ENCODE results near the gene LSP1. TPM values are rescaled to one million over a fixed set of nuclear protein-coding genes. Genes with fewer than 3 reads are reported as not detected.

The LSP1 gene
- total RNA-seq, 2 donors from 2014 or later: 328 to 423 TPM

DNA sequence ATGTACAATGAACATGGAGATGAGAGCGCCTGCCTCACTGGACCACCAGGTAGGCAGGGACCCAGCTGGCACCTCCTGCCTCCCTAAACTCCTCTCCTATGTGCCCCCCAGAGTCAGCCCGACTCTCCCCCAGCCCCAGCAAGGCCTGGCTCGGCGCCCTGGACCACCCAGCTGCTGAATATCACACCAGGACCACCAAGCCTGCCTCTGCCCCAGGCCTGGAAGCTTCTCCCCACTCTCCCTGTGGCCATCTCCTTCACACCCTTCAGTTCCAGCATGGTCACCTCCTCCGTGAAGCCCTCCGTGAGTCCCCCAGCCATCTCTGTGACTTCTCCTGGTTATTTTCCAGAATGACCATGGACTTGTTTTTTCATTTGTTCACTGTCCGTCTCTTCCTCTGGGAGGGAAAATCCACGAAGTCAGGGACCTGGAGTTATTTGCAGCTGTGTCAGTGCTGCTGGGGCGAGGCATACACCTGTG lies 6.4 kb upstream of the LSP1 start:
- no peaks in the 10 kb centered on the region for H3K9me3 Mint-ChIP-seq
- no peak for ATAC-seq (replicated peaks)
- peak overlapping the region; percentile 78 for H3K27ac Mint-ChIP-seq
- peaks cover 22% of the 10 kb centered on the region for H3K4me1 Mint-ChIP-seq
- H3K4me3 Mint-ChIP-seq: no peak overlapping the region
- H3K36me3 Mint-ChIP-seq (ENCODE audit: low read depth): no peaks in the 10 kb centered on the region
- no peaks in the 10 kb centered on the region for H3K27me3 Mint-ChIP-seq

DNA sequence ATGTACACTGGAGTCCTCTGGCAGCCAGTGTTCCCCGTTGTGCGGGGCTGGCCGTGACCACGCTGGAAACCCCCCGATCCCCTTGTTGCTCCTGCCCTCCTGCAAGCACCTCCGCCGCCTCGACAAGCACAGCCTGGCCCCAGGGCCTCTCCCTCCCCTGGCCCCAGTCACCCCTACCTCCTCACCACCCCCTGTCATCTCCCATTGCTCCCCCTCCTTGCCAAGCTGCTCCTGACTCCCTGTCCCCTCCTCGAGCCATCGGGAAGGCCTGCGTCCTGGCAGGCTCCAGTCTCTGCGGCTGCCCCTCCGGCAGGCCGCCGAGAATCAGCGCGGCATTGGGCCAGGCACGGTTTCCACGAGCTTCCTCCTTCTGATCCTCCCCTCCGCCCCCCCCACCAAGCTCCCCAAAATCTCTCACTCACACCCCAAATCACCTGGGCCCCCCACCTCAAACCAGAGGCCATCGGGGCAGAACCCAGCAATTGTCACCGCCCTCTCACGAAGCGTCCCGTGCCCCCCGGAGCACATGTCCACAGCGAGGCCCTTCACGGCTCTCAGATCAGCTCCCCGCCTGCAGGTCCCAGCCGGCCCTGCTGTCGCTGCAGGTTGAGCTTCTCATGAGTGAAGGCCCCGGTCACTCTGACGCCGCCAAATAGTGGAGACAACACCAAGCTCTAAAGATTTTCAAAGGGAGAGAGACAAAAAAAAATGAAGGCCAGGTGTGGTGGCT lies 5.7 kb upstream of the LSP1 start:
- peak overlapping the region; percentile 78 for H3K27ac Mint-ChIP-seq

DNA sequence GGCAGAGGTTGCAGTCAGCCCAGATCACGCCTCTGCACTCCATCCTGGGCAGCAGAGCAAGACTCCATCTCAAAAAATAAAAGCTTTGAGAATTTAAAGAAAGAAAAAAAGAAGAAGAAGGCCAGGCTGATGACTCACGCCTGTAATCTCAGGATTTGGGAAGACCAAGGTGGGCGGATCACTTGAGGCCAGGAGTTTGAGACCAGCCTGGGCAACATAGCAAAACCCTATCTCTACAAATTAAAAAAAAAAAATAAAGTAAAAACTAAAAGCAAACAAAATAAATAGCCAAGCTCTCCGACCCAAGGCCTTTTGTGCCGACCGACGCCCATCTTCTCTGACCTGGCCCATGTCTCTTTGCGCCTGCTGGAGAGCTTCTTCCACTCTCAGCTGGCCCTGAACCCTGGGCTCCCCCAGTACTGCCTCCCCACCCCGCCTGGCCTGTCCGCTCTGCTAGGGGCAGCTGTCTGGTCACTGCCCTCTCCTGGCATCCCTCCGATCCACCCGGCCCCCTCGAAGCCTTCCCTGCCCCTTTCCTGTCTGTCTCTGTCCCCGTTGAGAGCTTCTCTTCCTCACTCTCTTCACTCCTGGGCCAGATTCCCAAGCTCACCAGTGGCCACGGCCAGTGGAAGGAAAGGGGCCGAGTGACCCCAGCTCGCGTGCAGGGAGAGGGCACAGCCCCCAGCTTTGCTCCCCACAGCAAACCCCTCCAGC lies 4.8 kb upstream of the LSP1 start:
- Mint-ChIP-seq H3K27me3 (no peaks in the 10 kb centered on the region), H3K27ac (peak overlapping the region; percentile 70), H3K4me3 (no peak overlapping the region), H3K36me3 (ENCODE audit: low read depth) (peaks cover 6% of the 10 kb centered on the region), H3K4me1 (peaks cover 32% of the 10 kb centered on the region), H3K9me3 (no peaks in the 10 kb centered on the region)
- no peak for ATAC-seq (replicated peaks)

More for the DNA sequence above, 5.7 kb upstream of the LSP1 start:
- Mint-ChIP-seq H3K9me3 (no peaks in the 10 kb centered on the region), H3K4me3 (no peak overlapping the region), H3K27me3 (no peaks in the 10 kb centered on the region), H3K36me3 (ENCODE audit: low read depth) (no peaks in the 10 kb centered on the region), H3K4me1 (peaks cover 24% of the 10 kb centered on the region)
- no peak for ATAC-seq (replicated peaks)

DNA sequence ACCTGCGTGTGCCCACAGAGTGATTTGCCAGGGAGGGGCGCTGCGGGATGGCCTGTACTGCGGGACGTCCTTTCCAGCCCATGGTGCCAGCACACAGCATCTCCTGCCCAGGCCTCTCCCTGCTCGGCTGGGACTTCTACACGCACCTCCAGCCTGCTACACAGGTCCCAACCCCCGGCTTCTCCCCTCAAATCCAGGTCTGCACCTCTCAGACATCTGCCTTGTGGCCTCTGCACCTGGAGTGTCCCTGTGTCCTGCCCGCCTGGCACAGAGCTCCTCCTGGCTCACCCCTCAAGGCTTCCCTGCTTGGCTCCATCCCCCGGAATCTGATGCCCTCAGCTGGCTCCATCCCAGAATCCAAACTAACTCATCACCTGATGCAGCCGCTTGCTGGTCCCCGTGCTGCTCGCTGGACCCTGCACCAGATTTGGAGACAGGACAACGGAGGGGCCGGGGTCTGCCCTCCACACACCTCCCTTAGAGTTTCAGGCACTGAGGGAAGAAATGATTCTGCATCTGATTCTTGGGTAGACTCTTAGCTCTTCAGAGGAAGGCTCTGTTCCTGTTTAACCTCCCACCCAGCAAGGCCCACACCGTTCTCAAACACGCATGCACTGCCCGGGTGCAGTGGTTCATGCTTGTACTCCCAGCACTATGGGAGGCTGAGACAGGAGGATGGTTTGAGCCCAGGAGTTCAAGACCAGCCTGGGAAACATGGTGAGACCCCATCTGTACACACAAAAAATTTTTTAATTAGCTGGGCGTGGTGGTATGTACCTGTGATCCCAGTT lies 4.0 kb upstream of the LSP1 start:
- Mint-ChIP-seq H3K27ac (peak overlapping the region; percentile 100), H3K27me3 (no peaks in the 10 kb centered on the region), H3K9me3 (no peaks in the 10 kb centered on the region), H3K4me1 (peaks cover 24% of the 10 kb centered on the region), H3K4me3 (peak overlapping the region; percentile 99), H3K36me3 (ENCODE audit: low read depth) (peaks cover 13% of the 10 kb centered on the region)
- ATAC-seq (replicated peaks): no peak

DNA sequence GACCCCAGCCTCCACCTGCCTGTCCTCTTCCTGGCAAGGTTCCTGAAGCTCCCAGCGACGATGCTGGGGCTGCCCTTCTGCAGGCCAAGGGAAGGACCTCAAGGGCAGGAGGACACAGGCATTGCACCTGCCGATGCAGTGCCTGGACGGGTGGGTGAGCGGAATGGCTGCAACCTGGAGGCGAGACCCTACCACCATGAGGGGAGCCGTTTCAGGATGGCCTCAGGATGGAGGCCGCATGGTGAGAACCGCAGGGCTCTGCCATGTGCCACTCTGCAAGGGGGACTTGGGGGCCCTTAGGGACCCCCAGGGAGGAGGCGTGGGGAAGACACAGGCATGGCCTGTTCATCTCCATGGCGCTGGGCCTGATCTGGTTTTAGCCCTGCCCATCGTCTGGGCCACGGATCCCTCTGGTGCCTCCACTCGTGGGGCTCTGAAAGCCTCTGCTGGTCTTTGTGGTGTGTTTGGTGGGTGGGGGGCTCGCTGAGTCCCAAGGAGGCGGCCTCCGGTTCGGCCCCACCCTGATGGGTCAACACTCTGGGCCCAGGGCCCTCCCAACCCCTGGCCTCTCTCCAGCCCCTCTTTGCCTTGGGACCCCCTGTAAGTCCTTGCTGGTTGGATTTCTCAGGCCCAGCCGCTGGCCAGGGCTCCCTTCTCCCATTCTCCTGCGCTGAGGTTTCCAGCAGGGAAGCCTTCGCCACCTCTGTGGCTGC lies 1.3 kb upstream of the LSP1 start:
- Mint-ChIP-seq H3K27me3 (no peaks in the 10 kb centered on the region), H3K36me3 (ENCODE audit: low read depth) (peaks cover 29% of the 10 kb centered on the region), H3K9me3 (no peaks in the 10 kb centered on the region), H3K27ac (peak overlapping the region; percentile 100), H3K4me1 (peaks cover 10% of the 10 kb centered on the region), H3K4me3 (peak overlapping the region; percentile 99)
- ATAC-seq (replicated peaks): no peak

DNA sequence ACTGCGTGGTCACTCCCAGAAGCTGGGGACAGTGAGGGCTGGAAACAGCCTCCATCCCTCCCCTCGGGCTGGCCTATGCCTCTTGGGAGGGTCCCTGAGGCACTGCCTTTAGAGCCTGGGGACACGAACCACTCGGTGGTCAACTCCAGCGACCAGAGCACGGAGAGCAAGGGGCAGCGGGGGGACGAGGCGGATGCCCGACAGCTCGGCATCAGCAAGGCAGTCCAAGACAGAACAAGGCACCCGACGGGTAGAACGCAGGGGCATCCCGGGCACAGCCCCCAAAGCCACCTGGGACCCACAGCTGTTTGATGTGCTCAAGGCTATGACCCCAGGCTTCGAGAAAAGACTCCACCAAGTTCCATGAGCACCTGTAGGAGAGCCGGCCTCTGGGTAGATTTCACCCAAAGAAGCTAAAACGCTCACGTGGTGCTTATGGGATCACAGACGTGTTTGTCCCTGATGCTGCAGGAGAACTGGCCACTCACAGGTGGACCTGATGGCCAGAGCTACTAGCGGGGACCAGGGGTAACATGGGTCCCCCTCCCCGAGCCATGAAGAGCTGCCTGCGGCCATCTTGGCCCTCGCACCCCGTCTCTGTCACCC lies 510 bp upstream of the LSP1 start:
- no peaks in the 10 kb centered on the region for H3K9me3 Mint-ChIP-seq
- peak overlapping the region; percentile 99 for H3K4me3 Mint-ChIP-seq
- H3K27me3 Mint-ChIP-seq: no peaks in the 10 kb centered on the region
- peaks cover 10% of the 10 kb centered on the region for H3K4me1 Mint-ChIP-seq
- ATAC-seq (replicated peaks): no peak
- peak overlapping the region; percentile 100 for H3K27ac Mint-ChIP-seq
- peaks cover 34% of the 10 kb centered on the region for H3K36me3 Mint-ChIP-seq (ENCODE audit: low read depth)

DNA sequence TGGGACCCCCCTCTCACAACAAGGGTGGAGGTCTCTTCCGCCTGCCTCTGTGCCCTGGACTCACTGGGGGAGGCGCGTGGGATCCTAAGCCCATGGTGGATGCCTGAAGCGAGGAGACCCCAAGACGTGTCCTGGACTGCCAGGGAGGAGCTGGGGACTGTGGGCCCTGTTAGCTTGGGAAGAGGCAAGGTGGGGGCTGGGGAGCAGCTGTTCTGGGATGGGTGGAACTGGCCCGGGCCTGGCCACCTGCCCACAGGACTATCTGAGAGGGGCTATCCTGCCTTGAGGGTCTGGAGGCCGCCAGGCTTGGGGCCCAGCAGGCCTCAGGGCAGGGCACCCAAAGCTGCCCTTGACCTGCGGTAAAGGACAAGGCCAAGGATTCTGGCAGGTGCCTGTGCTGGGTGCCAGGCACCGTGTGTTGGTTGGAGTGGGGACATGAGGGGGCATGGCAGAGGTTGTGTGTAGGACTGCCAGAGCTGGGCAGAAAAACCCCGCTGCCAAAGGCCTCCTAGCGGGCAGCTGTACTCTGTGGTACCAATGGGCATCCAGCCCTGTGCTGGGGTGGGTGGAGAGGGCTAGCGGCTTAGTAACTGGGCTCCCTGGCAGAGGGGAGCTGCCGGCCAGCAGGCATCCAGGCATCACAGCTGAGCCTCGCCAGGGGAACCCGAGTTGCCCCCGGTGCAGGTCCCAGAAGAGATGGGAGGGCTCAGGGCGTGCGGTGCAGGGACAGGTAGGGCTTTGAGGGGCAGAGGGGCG lies 670 bp downstream of the LSP1 start:
- H3K27ac Mint-ChIP-seq: peak overlapping the region; percentile 100
- no peaks in the 10 kb centered on the region for H3K27me3 Mint-ChIP-seq
- ATAC-seq (replicated peaks): no peak
- peaks cover 45% of the 10 kb centered on the region for H3K36me3 Mint-ChIP-seq (ENCODE audit: low read depth)
- H3K4me3 Mint-ChIP-seq: peak overlapping the region; percentile 99
- peaks cover 10% of the 10 kb centered on the region for H3K4me1 Mint-ChIP-seq
- H3K9me3 Mint-ChIP-seq: no peaks in the 10 kb centered on the region

DNA sequence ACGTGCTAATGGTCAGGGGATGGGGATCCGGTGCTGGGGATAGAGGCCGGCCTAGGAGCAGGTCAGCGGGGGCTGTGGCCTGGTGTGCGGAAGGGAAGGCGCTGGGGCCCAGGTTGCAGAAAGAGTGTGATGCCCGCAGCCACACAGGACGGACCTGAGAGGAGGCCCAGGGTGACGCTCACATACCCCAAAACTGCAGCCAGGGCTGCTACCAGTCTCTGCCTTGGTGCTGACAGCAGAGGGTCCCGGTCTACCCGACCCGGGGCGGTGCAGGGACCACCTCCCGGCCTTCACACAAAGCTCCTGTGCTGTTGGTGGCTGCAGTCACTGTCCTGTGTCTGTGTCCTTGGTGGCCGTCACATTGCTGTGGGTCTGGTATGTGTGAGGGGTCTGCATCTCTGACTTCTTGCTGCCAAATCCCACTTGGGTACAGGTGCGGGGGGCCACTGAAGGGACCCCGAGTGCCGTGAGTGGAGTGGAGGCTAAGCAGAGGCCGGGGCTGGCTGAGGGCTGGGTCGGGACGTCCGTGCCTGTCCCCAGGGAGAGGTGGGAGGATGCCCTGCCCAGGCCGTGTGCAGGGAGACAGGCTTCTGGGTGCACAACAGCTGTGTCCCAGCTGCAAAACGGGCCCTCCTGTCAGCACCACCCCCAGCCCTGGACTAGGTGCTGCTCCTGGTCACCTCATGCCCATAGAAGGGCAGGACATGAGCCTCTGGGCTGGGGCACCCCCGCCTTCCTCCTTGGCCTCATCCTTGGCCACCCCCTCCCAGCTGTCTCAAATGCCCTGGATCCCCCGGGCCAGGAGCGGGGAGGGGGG lies 1.5 kb downstream of the LSP1 start:
- Mint-ChIP-seq H3K9me3 (no peaks in the 10 kb centered on the region), H3K27ac (peak overlapping the region; percentile 100), H3K4me1 (peaks cover 10% of the 10 kb centered on the region), H3K4me3 (peak overlapping the region; percentile 99), H3K36me3 (ENCODE audit: low read depth) (peaks cover 48% of the 10 kb centered on the region), H3K27me3 (no peaks in the 10 kb centered on the region)
- peak; percentile 34 for ATAC-seq (replicated peaks)

DNA sequence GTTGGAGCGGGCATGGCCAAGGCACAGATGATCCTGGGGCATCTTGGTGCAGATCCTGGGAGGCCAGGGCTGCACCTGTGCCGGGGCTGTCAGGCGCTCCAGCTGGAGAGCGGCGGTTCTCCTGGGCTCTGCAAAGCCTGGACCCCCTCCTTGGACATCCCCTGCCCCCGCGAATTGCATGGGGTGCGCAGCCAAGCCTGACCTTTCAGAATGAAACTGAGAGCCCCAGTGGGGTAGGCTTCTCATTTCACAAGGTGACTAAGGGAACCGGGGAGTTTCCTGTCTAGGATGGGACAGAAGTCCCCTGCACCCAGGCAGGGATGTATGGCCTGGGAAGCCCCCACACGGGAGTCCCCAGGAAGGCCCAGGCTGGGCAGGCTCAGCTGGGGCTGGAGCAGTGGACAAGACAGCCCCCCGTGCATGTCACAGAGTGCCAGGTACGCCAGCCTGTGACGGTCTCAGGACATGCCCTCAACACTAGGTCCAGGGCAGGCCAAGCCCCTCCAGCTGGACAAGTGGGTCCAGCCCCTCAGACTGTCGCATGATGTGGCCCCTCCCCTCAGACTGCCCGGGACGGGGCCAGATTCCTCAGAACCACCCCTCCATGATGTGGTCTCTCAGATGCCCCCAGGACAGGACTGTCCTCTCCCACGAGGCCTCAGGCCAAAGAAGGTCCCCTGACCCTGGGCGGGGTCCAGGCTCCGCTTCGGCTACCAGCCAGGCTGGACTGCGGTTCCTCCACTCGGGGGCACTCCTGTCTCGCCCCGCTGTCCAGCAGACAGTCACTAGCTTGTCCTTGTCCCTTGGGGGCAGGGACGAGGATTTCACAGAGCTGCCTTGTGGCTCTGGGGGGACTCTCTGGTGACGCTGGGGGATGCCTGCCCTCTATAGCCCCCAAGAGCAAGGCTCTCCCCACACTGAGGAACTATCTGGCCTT lies 2.3 kb downstream of the LSP1 start:
- peak overlapping the region; percentile 100 for H3K27ac Mint-ChIP-seq
- peaks cover 48% of the 10 kb centered on the region for H3K36me3 Mint-ChIP-seq (ENCODE audit: low read depth)
- no peaks in the 10 kb centered on the region for H3K9me3 Mint-ChIP-seq
- H3K4me1 Mint-ChIP-seq: peaks cover 10% of the 10 kb centered on the region
- H3K4me3 Mint-ChIP-seq: peak overlapping the region; percentile 99
- no peaks in the 10 kb centered on the region for H3K27me3 Mint-ChIP-seq
- peak; percentile 61 for ATAC-seq (replicated peaks)

DNA sequence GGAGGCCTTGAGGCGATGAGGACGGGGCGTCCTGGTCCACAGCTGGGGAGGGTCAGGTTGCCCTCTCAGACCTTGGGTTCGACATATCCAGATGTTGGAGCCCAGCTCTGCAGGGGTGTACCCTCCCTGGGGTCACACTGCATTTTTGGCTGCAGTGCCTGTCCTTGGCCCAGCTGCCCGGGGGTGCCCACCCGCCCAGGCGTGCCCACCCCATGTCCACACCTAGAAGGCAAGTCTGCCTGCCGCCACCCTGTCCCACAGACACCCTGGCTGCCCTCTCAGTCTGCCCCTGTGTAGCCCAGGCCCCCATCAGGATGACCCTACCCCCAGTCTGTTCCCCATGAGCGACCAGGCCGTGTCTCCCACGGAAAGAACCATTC lies 3.0 kb downstream of the LSP1 start:
- Mint-ChIP-seq H3K9me3 (no peaks in the 10 kb centered on the region), H3K4me3 (peak overlapping the region; percentile 99), H3K27ac (peak overlapping the region; percentile 38), H3K4me1 (peaks cover 10% of the 10 kb centered on the region), H3K27me3 (no peaks in the 10 kb centered on the region), H3K36me3 (ENCODE audit: low read depth) (peaks cover 48% of the 10 kb centered on the region)
- no peak for ATAC-seq (replicated peaks)

DNA sequence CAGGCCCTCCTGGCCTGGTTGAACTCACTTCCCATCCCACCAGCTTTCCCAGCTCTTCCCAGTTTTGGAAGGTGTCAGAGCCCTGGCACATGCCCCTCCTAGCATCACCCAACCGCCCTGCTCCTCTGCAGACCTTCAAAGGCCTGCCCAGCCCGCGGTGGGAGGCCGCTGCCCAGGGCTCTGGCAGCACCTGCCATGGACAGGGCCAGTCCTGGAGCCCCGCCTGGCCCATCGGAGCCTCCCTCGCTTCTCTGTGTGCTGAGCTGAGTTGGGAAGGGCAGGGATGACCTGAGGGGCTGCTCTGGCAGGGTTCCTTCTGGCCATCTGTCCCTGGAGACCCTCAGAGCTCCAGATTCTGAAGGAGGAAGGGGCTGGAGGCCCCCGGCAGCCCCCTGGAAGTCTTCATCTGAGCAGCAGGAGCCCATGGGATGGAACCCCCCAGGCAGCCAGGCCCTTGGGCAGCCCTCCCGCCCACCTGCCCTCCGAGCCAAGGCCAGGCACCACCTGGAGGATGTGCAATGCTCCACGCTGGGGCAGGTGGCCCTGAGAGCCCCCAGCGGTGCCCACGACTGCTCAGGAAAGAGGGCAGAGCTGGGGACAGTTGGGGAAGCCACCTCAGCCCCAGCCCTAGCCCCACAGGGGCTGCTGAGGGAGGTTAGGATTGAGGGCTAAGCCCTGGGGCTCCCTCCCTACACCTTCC lies 3.6 kb downstream of the LSP1 start:
- ATAC-seq (replicated peaks): no peak
- Mint-ChIP-seq H3K4me3 (peak overlapping the region; percentile 99), H3K4me1 (peaks cover 10% of the 10 kb centered on the region), H3K36me3 (ENCODE audit: low read depth) (peaks cover 48% of the 10 kb centered on the region), H3K9me3 (no peaks in the 10 kb centered on the region), H3K27ac (peak overlapping the region; percentile 38), H3K27me3 (no peaks in the 10 kb centered on the region)

All from activated T-helper 17 cell treated with anti-CD3 and anti-CD28 coated beads, Interleukin-2, amount 50 U/mL, for 72 hours (primary cell).